Measurements from ENCODE around the gene ECI1. TPM values are rescaled to one million over a fixed set of nuclear protein-coding genes. Genes with fewer than 3 reads are reported as not detected.

Gene ECI1
- total RNA-seq, 4 donors from 2014 or later = 60.2 to 114 (median 95.6) TPM

DNA sequence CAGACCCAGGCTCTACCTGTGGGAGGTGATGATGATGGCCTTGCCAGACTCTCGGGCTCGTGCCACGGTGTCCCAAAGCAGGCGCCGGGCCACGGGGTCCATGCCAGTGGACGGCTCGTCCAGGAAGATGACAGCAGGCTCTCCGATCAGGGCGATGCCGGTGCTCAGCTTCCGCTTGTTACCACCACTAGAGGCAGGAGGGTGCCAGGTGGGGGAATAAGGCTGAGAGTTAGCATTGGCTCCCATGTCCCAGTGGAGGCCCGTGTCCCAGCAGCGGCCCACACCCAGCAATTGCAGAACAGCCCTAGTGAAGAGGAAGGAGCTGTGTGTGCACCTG lies 26.9 kb upstream of the ECI1 start:
- Histone ChIP-seq H3K9me3 (no peaks in the 10 kb centered on the region), H3K27me3 (no peaks in the 10 kb centered on the region), H3K36me3 (no peaks in the 10 kb centered on the region), H3K27ac (no peak overlapping the region), H3K4me1 (no peaks in the 10 kb centered on the region), H3K4me3 (no peak overlapping the region)
- no peak for DNase-seq
- TF ChIP-seq POLR2A (IDR thresholded peaks at IDR 0.05) = no peak

DNA sequence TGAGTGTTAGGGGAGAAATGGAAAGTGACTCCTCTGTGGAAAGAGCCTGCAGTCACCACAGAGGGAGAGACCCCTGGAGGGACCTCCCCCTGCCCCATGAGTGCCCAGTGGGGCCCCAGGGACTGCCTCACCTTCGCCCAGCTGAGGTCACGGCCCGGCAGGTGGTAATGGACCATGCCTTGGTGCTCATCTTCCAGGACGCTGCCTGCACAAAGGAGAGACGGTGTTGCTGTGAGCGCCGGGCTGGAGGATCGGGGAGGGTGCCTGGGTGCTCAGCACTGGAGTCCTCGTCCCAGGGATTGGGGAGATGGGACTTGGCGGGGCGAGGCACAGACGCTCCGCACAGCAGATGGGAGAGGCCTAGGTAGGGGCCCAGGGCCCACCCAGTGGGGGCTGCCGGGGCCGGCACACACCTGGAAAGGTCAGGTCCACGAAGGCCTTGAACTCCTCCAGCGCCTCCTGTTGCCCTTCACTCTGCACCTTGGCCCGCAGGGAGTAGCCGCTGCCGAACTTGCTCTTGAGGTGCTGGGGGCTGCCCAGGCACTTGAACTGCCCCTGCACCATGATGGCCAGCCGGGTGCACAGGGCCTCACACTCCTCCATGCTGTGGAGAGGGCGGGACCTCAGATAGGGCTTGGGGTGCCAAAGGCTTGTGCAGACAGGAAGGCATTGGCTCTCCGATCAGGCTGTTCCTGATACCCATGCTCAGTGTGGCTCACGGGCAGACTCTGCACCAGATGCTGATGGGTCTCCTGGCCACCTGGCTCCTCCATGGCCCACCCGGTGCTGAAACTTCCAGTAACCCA lies 26.3 kb upstream of the ECI1 start:
- no peak for TF ChIP-seq POLR2A (IDR thresholded peaks at IDR 0.05)
- TF ChIP-seq, protein P1, sequence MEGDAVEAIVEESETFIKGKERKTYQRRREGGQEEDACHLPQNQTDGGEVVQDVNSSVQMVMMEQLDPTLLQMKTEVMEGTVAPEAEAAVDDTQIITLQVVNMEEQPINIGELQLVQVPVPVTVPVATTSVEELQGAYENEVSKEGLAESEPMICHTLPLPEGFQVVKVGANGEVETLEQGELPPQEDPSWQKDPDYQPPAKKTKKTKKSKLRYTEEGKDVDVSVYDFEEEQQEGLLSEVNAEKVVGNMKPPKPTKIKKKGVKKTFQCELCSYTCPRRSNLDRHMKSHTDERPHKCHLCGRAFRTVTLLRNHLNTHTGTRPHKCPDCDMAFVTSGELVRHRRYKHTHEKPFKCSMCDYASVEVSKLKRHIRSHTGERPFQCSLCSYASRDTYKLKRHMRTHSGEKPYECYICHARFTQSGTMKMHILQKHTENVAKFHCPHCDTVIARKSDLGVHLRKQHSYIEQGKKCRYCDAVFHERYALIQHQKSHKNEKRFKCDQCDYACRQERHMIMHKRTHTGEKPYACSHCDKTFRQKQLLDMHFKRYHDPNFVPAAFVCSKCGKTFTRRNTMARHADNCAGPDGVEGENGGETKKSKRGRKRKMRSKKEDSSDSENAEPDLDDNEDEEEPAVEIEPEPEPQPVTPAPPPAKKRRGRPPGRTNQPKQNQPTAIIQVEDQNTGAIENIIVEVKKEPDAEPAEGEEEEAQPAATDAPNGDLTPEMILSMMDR (IDR thresholded peaks at IDR 0.05) = no peak
- no peak overlapping the region for H3K27ac ChIP-seq

DNA sequence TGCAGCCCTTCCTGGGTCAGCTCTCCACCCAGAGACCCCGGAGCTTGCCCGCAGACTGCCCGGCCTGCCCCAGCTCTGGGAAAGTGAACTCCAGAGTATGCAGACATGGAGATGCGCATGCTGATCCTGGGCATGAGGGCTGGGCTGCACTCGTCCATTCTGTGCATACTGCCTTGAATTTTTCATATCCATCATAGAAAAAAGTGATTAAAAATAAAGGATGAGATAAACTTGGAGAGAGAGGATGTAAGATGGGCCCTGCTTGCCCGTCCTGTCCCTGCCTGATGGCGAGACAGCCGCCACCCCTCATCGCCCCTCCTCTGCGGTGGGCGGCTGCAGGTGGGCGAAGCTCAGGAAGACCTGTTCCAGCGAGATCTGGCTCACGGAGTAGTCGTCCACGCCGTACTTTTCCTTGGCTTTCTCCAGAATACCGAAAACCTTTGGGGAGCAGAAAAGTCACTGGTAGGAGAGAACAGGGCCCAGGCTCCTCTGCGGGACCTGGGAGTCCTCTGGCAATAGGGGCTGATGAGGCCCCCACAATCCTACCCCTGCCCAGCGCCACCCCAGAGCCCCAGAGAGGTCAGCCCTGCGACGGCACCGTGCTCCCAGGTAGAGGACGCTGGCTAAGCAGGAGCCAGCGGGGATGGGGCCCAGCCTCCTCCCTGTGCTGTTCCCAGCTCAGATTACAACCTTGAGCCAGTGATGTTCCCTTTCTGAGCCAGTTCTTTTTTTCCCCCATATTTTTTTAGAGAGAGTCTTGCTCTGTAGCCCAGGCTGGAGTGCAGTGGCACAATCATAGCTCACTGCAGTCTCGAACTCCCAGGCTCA lies 25.2 kb upstream of the ECI1 start:
- no peaks in the 10 kb centered on the region for H3K4me1 ChIP-seq

More for the DNA sequence above, 26.3 kb upstream of the ECI1 start:
- H3K9me3 ChIP-seq = no peaks in the 10 kb centered on the region
- H3K4me1 ChIP-seq = no peaks in the 10 kb centered on the region
- no peaks in the 10 kb centered on the region for H3K27me3 ChIP-seq
- no peak overlapping the region for H3K4me3 ChIP-seq
- no peaks in the 10 kb centered on the region for H3K36me3 ChIP-seq
- no peak for DNase-seq

DNA sequence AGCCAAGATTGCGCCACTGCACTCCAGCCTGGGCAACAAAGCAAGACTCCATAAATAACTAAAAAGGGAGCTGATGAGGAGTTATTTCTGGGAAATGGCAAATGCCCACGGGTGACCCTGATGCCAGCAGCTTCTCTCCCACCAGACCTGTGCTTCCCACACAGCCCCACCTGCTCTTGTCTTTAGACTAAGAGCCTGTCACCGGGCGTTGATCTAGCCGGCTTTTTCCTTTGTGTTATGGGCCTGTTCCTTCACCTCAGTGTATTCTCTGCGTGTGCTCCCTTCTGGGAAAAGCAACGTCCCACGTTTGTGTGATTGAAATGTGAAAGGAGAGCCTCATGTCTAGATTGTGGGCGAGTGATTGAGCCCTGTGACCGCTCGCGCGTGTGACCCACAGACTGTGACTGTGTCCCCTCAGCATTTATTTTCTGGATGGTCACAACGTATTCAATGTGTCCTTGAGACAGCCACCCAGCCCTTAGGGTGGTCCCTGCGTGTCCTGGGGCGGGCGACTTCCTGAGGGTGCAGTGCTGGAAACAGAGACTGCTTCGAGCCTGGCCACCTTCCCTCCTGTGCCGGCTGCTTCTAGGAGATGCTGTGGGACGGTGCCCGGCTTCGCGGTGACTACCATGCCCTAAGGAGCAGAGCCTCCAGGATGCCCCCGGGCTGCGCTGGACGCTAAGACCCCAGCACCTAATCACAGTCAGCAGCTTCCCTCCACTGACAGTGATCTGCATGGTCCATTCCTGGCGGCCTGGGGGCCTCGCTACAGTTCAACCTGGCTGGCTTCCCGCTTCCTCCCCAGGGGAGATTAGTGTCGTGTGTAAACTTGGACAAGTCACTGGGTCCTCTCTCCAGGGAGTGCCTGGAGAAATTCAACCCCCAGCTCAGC lies 24.3 kb upstream of the ECI1 start:
- no peak for DNase-seq
- H3K4me1 ChIP-seq = no peaks in the 10 kb centered on the region
- TF ChIP-seq, protein P1 (IDR thresholded peaks at IDR 0.05) = no peak
- no peak for TF ChIP-seq POLR2A (IDR thresholded peaks at IDR 0.05)
- no peaks in the 10 kb centered on the region for H3K36me3 ChIP-seq
- no peaks in the 10 kb centered on the region for H3K27me3 ChIP-seq
- H3K27ac ChIP-seq = no peak overlapping the region
- no peaks in the 10 kb centered on the region for H3K9me3 ChIP-seq
- no peak overlapping the region for H3K4me3 ChIP-seq

More for the DNA sequence above, 25.2 kb upstream of the ECI1 start:
- Histone ChIP-seq H3K9me3 (no peaks in the 10 kb centered on the region), H3K27me3 (no peaks in the 10 kb centered on the region), H3K27ac (no peak overlapping the region), H3K4me3 (no peak overlapping the region), H3K36me3 (no peaks in the 10 kb centered on the region)
- TF ChIP-seq, protein P1 (IDR thresholded peaks at IDR 0.05) = no peak
- TF ChIP-seq POLR2A (IDR thresholded peaks at IDR 0.05) = no peak
- no peak for DNase-seq

DNA sequence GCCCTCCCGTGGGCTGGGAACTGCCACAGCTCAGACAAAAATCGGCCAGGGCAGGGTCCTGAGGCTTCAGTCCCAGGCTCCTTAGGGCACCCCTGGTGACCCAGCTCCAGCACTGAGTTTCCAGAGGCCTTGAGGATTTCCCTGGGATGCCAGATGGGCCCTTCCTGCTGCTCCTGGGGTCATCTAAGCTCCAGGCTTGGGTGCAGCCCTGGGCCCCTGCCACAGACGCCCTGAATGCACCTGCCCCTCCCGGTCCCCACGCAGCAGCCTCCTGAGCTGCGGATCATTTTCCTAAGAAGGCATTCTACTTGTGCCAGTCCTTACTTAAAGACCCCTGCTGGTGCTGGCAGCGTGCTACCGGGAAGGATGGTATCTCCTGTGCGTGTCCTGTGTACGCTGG lies 22.5 kb upstream of the ECI1 start:
- Histone ChIP-seq H3K4me1 (peaks cover 0 to 17% (median 4%) of the 10 kb centered on the region in 4 donors), H3K36me3 (no peaks in the 10 kb centered on the region), H3K27me3 (no peaks in the 10 kb centered on the region), H3K27ac (no peak overlapping the region), H3K9me3 (no peaks in the 10 kb centered on the region), H3K4me3 (no peak overlapping the region)
- TF ChIP-seq, protein P1 (IDR thresholded peaks at IDR 0.05) = no peak
- TF ChIP-seq POLR2A (IDR thresholded peaks at IDR 0.05) = no peak
- no peak for DNase-seq
